Epithelial cell of esophagus (primary cell): Measurements from ENCODE around the gene ADCY4.

Experiments used
- DNase-seq: peaks from one replicate; pipeline ENCODE4 v3.0.0; 2010; ENCODE audit warnings: low read depth
- H3K4me3 ChIP-seq: 2 replicates; pipeline ENCODE4 v1.5.1; 2011; ENCODE audit warnings: mild to moderate bottlenecking, low read length, control low read depth
- TF ChIP-seq, protein P1 (sequence below): IDR thresholded peaks from 2 replicates; pipeline ENCODE4 v1.5.1; 2011; ENCODE audit warnings: low read depth, mild to moderate bottlenecking, low read length, control low read depth, inconsistent platforms; ENCODE audit not compliant: insufficient read depth; ENCODE audit errors: missing control alignments

Gene ADCY4

DNA sequence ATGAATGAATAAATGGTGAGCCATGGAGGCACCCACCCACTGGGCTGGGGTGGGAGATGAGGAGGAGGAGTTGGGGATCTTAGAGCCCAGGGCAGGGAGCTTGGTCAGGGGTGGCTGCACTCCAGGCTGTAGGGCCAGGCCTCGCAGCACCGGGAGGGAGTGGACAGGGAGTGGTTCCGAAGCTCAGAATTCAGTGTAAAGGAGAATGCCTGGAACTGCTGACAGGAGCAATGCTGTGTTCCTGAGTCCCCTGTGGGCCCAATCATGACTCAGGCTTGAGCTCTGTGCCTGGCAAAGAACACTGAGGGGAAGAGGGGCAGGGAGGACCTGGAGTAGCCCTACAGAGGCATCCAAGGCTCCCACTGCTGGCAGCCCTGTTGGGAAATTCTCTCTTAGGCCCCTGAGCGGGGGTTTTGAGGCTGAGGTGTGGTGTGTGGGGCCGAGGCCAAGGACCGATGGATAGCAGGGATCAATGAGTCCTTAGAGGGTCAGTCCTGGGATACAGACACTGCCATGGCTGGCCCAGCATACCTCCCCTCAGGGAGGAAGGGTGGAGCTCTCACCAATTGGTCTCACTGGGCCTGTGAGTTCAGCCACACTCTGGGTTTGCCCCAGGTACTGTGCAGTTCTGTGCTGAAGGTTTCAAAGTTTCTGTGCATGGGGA, 53.9 kb downstream of the ADCY4 start:
- DNase-seq: peak; percentile 54
- TF ChIP-seq, protein P1, sequence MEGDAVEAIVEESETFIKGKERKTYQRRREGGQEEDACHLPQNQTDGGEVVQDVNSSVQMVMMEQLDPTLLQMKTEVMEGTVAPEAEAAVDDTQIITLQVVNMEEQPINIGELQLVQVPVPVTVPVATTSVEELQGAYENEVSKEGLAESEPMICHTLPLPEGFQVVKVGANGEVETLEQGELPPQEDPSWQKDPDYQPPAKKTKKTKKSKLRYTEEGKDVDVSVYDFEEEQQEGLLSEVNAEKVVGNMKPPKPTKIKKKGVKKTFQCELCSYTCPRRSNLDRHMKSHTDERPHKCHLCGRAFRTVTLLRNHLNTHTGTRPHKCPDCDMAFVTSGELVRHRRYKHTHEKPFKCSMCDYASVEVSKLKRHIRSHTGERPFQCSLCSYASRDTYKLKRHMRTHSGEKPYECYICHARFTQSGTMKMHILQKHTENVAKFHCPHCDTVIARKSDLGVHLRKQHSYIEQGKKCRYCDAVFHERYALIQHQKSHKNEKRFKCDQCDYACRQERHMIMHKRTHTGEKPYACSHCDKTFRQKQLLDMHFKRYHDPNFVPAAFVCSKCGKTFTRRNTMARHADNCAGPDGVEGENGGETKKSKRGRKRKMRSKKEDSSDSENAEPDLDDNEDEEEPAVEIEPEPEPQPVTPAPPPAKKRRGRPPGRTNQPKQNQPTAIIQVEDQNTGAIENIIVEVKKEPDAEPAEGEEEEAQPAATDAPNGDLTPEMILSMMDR: no peak
- no peak overlapping the region for H3K4me3 ChIP-seq

DNA sequence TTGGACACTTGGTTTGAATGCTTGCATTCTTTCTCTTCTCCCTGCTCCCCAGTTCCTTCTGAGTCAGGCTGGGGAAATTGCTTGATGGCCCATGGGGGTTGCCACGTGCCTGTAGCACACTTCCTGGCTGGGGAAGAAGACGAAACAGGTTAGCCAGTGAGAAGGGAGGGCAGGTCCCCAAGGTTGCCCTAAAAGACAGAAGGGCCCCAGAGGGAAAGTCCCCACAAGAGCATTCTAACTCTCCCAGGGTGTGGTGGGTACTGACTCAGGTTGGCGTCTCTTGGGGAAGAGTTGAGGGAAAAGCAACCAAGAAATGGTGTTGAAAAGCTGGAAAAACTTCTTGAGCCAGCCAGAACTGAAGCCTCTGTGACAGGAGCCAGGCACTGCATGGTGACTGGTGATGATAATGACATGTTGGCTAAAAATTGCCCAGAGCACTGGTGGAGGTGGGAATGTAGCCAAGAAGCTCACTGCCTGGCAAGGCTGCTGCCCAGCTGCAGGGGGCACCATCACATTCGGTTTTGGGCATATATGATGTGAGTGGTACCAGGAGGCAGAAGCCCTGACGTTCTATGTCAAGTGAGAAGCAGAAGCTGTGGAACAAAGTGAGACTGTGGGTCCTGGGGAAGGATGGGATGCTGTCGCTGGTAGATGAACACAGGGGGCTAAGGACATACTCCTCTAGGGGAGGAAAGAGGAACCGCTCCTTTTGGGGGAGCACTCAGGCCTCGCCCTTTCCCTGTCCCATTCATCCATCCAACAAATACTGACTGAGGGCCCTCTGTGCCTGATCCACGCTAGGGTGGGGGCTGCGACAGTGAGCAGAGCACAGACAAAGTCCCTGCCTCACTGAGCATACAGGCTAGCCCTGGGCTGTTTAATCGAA, 55.3 kb downstream of the ADCY4 start:
- TF ChIP-seq, protein P1: peak; percentile 60
- no peak overlapping the region for H3K4me3 ChIP-seq
- DNase-seq: peak; percentile 89

DNA sequence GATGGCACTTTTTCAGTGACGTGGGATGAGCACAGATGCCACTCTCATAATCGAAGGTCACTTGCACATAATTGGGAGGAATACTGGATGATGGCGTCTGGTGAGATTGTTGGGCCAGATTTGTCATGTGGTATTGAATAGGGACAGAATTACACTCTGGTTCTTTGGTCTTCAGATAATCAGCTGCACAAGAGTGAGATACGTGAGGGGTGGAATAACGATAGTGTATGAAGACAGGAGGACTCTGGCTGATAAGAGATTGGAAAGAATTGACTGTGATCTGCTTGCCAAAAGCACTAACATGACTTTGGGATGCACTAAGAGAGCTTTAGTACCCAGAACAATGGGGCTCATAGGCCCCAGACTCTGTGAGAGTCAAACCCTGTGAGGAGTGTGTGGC, 56.4 kb downstream of the ADCY4 start:
- no peak for DNase-seq
- TF ChIP-seq, protein P1: no peak
- no peak overlapping the region for H3K4me3 ChIP-seq

DNA sequence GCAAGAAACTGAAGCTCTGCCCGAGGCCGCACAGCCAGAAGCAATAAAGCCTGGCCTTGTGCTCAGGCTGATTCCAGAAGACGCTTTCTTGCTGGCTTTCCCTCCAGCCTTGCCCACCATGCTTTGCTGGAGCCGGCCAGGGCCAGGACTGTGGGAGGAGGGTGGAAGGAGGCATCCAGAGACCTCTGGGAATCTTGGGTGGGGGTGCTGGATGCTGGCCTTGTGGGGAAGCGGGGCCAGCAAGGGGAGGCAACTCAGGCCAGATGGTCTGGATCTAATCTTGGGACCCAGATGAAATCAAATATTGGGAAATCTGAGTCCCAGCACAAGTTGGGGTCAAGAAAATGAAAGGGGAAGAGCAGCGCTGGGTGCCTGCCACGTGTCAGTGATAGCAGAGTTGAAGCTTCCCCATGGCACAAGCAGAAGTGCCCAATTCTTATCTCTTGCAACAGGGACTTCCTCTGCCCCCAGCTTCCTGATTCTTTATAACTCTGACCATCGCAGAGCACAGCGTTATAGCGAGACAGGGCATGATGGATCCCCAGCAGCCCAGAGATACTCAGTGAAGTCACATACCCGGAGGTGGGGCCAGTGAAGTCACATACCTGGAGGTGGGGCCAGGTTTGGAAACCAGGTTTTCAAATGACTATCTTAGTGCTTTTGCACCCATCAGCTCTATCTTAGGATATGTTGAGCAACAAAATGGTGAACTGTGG, 57.1 kb downstream of the ADCY4 start:
- no peak overlapping the region for H3K4me3 ChIP-seq
- TF ChIP-seq, protein P1: no peak
- DNase-seq: no peak

DNA sequence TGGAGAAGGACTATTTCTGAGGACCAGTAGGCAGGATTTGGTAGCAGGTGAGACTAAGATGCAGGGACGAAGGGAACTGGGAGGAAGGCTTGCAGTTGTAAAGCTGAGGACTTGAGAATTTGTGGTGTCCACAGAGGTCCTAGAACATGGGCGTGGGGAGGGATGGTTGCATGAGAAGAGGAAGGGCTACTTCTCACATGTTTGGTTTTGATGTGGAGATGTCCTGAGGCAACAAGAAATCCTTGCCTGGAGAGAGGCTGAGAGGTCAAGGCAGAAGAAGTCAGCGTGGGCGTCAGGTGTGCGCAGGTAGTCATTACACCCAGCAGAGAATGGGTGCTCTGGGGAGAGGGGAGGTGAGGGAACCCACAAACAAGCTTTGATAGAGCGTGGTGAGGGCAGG, 57.8 kb downstream of the ADCY4 start:
- H3K4me3 ChIP-seq: no peak overlapping the region
- no peak for DNase-seq
- TF ChIP-seq, protein P1: no peak

DNA sequence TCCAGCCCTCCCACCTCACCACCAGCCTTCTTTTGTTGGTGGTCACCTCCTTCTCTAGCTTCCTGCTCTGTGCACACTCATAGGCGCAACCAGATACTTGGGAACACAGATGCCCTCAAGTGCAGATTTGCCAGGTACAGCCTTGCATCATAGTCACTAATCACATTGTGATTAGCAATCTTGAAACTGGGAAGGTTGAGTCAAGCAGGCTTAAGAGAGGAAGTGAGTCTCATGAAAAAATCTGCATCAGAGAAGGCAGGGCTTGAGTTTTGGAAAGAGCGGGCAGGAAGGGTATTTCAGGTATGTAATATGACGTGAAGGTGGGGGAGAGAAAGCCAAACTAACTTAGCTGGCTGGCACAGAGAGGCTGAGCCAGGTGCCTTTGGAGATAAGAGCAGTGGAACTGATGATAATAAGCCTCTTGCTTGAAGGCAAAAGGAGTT, 60.7 kb downstream of the ADCY4 start:
- no peak overlapping the region for H3K4me3 ChIP-seq
- DNase-seq: peak; percentile 99
- TF ChIP-seq, protein P1: no peak
